Neural cell (in vitro differentiated cells): ENCODE measurements around the gene FOSL1. TPM values are rescaled to one million over a fixed set of nuclear protein-coding genes. Genes with fewer than 3 reads are reported as not detected.

Source experiments
- H2AFZ ChIP-seq: fragments of 200-600, 300-800 bp; sonication (generic), shearing (Covaris generic); 2 replicates; pipeline ENCODE4 v1.6.0; 2014; ENCODE audit warnings: low read depth, mild to moderate bottlenecking, antibody characterized with exemption, low read length, moderate library complexity
- H3F3A ChIP-seq: fragments of 200-600 bp; shearing (Covaris generic); 2 replicates; pipeline ENCODE4 v1.6.1; 2016; ENCODE audit warnings: mild to moderate bottlenecking, moderate library complexity, mixed read lengths, antibody characterized with exemption, low read length; ENCODE audit not compliant: insufficient read depth, poor library complexity, severe bottlenecking
- H3K27ac ChIP-seq: fragments of 200-600, 300-800 bp; sonication (generic), shearing (Covaris generic); 2 replicates; pipeline ENCODE4 v1.5.1; 2014; ENCODE audit warnings: mild to moderate bottlenecking, low read length, moderate library complexity
- H3K27me3 ChIP-seq: fragments of 300-800, 200-600 bp; sonication (generic), shearing (Covaris generic); 2 replicates; pipeline ENCODE4 v1.6.0; 2014; ENCODE audit warnings: mild to moderate bottlenecking, low read depth, low read length, moderate library complexity; ENCODE audit not compliant: insufficient read depth
- H3K36me3 ChIP-seq: fragments of 300-800, 200-600 bp; sonication (generic), shearing (Covaris generic); 2 replicates; pipeline ENCODE4 v1.5.1; 2014; ENCODE audit warnings: mild to moderate bottlenecking, antibody characterized with exemption, low read length, moderate library complexity; ENCODE audit not compliant: insufficient read depth
- H3K4me2 ChIP-seq: fragments of 300-800, 200-600 bp; sonication (generic), shearing (Covaris generic); 2 replicates; pipeline ENCODE4 v1.6.0; 2014; ENCODE audit warnings: mild to moderate bottlenecking, low read length
- H3K4me3 ChIP-seq: fragments of 300-800, 200-600 bp; sonication (generic), shearing (Covaris generic); 2 replicates; pipeline ENCODE4 v1.5.1; 2014; ENCODE audit warnings: mild to moderate bottlenecking, low read length, moderate library complexity
- H3K79me2 ChIP-seq: fragments of 200-600 bp; shearing (Covaris generic); replicated peaks from 2 replicates; pipeline ENCODE4 v1.6.0; 2014; ENCODE audit warnings: mild to moderate bottlenecking, low read length, moderate library complexity; ENCODE audit not compliant: insufficient read depth
- H3K9ac ChIP-seq: fragments of 300-800, 200-600 bp; sonication (generic), shearing (Covaris generic); 2 replicates; pipeline ENCODE4 v1.6.1; 2016; ENCODE audit warnings: mild to moderate bottlenecking, low read length, mixed read lengths
- H3K9me2 ChIP-seq: fragments of 200-600 bp; shearing (Covaris generic); 2 replicates; pipeline ENCODE4 v1.6.1; 2016; ENCODE audit warnings: mild to moderate bottlenecking, low read length, mixed read lengths; ENCODE audit not compliant: insufficient read depth
- H3K9me3 ChIP-seq: fragments of 200-600, 300-800 bp; sonication (generic), shearing (Covaris generic); 2 replicates; pipeline ENCODE4 v1.6.1; 2016; ENCODE audit warnings: mild to moderate bottlenecking, mixed run types, low read length, moderate library complexity, mixed read lengths
- H4K20me1 ChIP-seq: fragments of 200-600 bp; shearing (Covaris generic); 2 replicates; pipeline ENCODE4 v1.6.1; 2016; ENCODE audit warnings: mild to moderate bottlenecking, mixed run types; ENCODE audit not compliant: insufficient read depth
- CTCF ChIP-seq: fragments of 450-650 bp; IDR thresholded peaks from 2 replicates; pipeline ENCODE4 v1.5.1; 2014; ENCODE audit warnings: antibody characterized with exemption, mild to moderate bottlenecking, moderate library complexity; ENCODE audit not compliant: poor library complexity, severe bottlenecking
- EP300 ChIP-seq: fragments of 450-650 bp; conservative IDR thresholded peaks from 2 replicates; pipeline ENCODE4 v1.6.1; 2014; ENCODE audit warnings: antibody characterized with exemption, mild to moderate bottlenecking, moderate library complexity; ENCODE audit not compliant: poor library complexity, severe bottlenecking
- EZH2 ChIP-seq: fragments of 200-600, 300-800 bp; shearing (Covaris generic), sonication (generic); IDR thresholded peaks from 2 replicates; pipeline ENCODE4 v1.6.1; 2014; ENCODE audit warnings: antibody characterized with exemption, low read length, borderline replicate concordance, mild to moderate bottlenecking; ENCODE audit not compliant: insufficient read depth, poor library complexity, severe bottlenecking
- MXI1 ChIP-seq: fragments of 450-650 bp; conservative IDR thresholded peaks from 2 replicates; pipeline ENCODE4 v1.6.1; 2014; ENCODE audit warnings: antibody characterized with exemption, mild to moderate bottlenecking; ENCODE audit not compliant: poor library complexity, severe bottlenecking
- POLR2AphosphoS5 ChIP-seq: IDR thresholded peaks from 2 replicates; pipeline ENCODE4 v1.6.1; 2012
- RAD21 ChIP-seq: fragments of 450-650 bp; conservative IDR thresholded peaks from 2 replicates; pipeline ENCODE4 v1.6.1; 2014; ENCODE audit warnings: antibody characterized with exemption, mild to moderate bottlenecking, moderate library complexity
- REST ChIP-seq: IDR thresholded peaks from 2 replicates; pipeline ENCODE4 v1.6.1; 2012; ENCODE audit warnings: borderline replicate concordance
- SMC3 ChIP-seq: fragments of 450-650 bp; conservative IDR thresholded peaks from 2 replicates; pipeline ENCODE4 v1.6.1; 2014; ENCODE audit warnings: antibody characterized with exemption, mild to moderate bottlenecking, moderate library complexity; ENCODE audit not compliant: poor library complexity
- TAF1 ChIP-seq: IDR thresholded peaks from 2 replicates; pipeline ENCODE4 v1.6.1; 2012; ENCODE audit warnings: low read depth
- polyA plus RNA-seq: library from polyadenylated mRNA; depleted of rRNA; stranded (reverse); fragments of >200 nt; gene quantifications from 2 replicates; pipeline ENCODE4 v1.2.3, GENCODE V29; 2014

Gene FOSL1
- polyA plus RNA-seq, 1 donor from 2014 or later, result not detected

GRCh38 chr11:65860278-65861164 is 39.7 kb downstream of the FOSL1 start, which contains the start of gene MUS81:
Gene MUS81, plus strand, starts transcription at chr11:65860433. Its CDS starts 321 bp downstream, at chr11:65860754.
- peak within 1 kb of the TSS; percentile 98 for H3K9ac ChIP-seq
- TF ChIP-seq MXI1 (peak; percentile 59), TAF1 (peak; percentile 92), POLR2AphosphoS5 (peak; percentile 95), CTCF (peak; percentile 98), REST (peak; percentile 73), EZH2 (no peak), RAD21 (no peak), SMC3 (peak; percentile 43), EP300 (peak; percentile 34)
- H3K4me2 ChIP-seq, result peak within 1 kb of the TSS; percentile 95
- peak within 1 kb of the TSS; percentile 100 for H3K4me3 ChIP-seq
- H3K27me3 ChIP-seq, result no peaks in the 10 kb centered on the region
- H3K36me3 ChIP-seq, result no peaks in the 10 kb centered on the region
- H4K20me1 ChIP-seq, result peaks cover 20% of the 10 kb centered on the region
- peak within 1 kb of the TSS; percentile 40 for H2AFZ ChIP-seq
- H3K9me3 ChIP-seq, result no peaks in the 10 kb centered on the region
- peaks cover 5% of the 10 kb centered on the region for H3F3A ChIP-seq
- H3K79me2 ChIP-seq, result peaks cover 35% of the 10 kb centered on the region
- H3K9me2 ChIP-seq, result no peaks in the 10 kb centered on the region
- H3K27ac ChIP-seq, result peak within 1 kb of the TSS; percentile 100

GRCh38 chr11:65859812-65860277 is 40.3 kb downstream of the FOSL1 start:
- peaks cover 5% of the 10 kb centered on the region for H3F3A ChIP-seq
- peak overlapping the region; percentile 95 for H3K4me2 ChIP-seq
- peak overlapping the region; percentile 100 for H3K4me3 ChIP-seq
- H3K9ac ChIP-seq, result peak overlapping the region; percentile 98
- H4K20me1 ChIP-seq, result peaks cover 26% of the 10 kb centered on the region
- peaks cover 42% of the 10 kb centered on the region for H3K79me2 ChIP-seq
- TF ChIP-seq REST (peak; percentile 77), TAF1 (no peak)
- no peaks in the 10 kb centered on the region for H3K36me3 ChIP-seq
- no peaks in the 10 kb centered on the region for H3K27me3 ChIP-seq
- no peaks in the 10 kb centered on the region for H3K9me3 ChIP-seq
- peak overlapping the region; percentile 100 for H3K27ac ChIP-seq
- no peaks in the 10 kb centered on the region for H3K9me2 ChIP-seq
- H2AFZ ChIP-seq, result no peak overlapping the region
